HG03457 (cell line): ENCODE results near the gene CPSF6.
A peak's percentile ranks its signal among the peaks of the same experiment; 100 is the strongest.
"Not testable (repeated sequence)": the region's sequence is repeated elsewhere in the genome, so short reads cannot be mapped to it uniquely, and the experiment has no call there.

Experiments used
- ATAC-seq: cut with Tn5 transposase; IDR thresholded peaks from one replicate; pipeline ENCODE4 v1.9.1; 2021; ENCODE audit warnings: moderate number of reproducible peaks; ENCODE audit not compliant: unreplicated experiment

CPSF6 gene

DNA sequence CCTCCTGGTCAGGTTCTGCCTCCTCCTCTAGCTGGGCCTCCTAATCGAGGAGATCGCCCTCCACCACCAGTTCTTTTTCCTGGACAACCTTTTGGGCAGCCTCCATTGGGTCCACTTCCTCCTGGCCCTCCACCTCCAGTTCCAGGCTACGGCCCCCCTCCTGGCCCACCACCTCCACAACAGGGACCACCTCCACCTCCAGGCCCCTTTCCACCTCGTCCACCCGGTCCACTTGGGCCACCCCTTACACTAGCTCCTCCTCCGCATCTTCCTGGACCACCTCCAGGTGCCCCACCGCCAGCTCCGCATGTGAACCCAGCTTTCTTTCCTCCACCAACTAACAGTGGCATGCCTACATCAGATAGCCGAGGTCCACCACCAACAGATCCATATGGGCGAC, 19.3 kb downstream of the CPSF6 start:
- no peak for ATAC-seq

DNA sequence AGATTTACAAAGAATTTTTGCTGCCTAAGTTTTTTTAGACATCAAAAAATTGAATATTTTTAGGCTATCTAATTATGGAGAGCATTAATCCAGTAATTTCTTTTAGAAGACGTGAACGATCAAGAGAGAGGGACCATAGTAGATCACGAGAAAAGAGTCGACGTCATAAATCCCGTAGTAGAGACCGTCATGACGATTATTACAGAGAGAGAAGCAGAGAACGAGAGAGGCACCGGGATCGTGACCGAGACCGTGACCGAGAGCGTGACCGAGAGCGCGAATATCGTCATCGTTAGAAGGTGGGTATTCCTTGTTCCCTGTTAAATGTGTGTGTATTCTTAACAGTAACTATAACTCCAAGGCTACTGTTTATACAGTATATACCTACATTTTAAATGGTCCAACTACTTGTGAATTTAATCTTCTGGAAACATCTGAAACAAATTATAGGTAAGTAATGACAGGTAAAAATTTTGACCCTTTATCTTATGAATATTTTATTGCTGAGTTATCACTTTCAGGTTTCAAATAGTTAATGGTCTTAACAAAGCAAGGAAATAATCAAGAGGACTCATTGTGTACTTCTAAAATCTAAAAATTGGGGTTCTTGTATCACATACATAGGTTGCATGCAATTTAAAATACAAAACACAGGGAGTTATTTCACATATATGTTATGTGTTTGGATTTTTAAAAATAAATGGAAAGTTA, 23.1 kb downstream of the CPSF6 start:
- ATAC-seq: no peak

DNA sequence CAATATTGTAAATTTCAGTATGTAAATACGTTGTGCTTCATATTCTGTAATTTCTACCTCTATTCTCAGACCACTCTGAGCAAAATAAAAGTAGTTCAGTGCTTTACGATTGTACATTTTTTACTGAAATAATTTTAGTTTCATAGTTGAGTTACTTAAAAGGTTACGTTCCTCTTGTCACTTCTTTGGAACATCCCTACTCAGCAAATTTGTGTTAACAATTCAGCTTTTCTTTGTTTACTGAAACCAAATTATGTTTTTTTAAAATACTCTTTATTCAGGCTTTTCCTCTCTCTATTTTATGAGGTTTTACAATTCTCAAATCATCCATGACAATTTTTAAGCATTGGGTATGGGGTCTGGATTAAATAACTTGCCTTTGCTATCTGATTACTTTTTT, 25.8 kb downstream of the CPSF6 start:
- ATAC-seq: no peak

DNA sequence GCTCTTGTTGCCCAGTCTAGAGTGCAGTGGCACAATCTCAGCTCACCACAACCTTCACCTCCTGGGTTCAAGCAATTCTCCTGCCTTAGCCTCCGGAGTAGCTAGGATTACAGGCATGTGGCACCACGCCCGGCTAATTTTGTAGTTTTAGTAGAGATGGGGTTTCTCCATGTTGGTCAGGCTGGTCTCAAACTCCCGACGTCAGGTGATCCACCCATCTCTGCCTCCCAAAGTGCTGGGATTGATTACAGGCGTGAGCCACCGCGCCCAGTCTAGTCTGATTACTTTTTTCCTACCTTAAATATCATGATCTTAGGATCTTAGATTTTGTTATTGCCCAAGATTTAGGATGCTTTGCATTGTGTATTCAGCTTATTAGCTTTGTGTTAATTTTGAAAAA, 26.3 kb downstream of the CPSF6 start:
- ATAC-seq: not testable (repeated sequence)

DNA sequence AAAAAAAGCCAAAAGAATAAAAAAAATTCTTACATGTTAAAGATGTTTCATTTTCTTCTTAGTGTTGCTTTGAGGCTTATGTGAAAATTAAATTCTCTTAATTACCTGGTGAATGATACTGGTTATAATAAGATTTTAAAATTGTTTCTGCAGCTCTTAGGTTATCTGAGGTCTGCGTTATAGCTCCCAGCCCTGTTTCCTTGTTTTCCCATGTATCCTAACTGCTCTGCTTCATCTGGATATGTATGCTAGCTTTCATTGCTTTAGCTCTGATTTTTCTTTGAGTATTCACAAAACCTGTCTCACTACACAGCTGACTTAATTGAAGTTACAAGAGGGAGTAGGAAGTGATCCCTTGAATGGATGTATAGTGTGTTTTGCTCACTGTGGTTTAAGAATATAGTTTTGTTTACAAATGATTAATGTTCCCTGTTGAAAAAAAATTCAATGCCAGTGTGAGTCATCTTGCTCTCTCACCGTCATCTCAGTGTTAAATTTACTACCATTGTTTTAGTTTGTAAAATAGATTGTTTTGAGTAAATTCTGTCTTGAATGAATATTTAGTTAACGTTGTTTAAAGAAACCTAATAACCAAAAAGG, 26.8 kb downstream of the CPSF6 start:
- ATAC-seq: no peak

DNA sequence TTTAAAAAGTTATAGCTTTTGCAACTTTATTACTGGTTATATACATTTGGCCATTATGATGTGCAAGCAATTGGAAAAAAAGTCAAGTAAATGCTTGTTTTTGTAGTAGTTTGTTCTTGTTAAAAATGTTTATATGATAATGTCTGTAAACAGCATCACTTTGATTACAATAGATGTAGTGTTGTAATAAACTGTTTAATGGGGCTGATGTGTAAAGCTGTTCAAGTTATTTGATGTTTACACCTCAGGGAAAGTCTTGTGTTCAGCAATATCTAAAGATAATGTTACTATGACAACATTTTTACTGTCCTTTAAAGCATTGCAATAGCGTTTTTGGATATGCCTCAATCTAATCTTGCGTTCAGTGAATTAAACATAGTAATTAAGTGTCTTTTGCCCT, 30.4 kb downstream of the CPSF6 start:
- no peak for ATAC-seq

DNA sequence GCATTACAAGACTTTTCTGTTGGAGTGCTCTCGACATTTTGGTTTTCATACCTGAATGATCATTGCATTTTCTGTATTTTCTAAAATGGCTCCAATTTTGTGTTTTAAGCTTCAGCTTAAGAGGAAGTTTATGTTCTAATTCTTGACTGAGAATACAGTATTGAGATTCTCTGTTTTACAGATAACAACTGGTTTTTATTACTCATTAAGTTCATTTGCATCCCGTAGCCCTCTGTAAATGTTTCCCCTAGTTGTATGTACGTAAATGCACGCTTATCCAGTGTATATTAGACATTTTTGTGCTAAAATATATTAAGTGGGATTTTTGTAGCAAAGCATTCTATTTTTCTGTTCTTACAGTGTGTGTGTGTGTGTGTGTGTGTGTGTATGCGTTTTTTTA, 33.1 kb downstream of the CPSF6 start:
- ATAC-seq: no peak

DNA sequence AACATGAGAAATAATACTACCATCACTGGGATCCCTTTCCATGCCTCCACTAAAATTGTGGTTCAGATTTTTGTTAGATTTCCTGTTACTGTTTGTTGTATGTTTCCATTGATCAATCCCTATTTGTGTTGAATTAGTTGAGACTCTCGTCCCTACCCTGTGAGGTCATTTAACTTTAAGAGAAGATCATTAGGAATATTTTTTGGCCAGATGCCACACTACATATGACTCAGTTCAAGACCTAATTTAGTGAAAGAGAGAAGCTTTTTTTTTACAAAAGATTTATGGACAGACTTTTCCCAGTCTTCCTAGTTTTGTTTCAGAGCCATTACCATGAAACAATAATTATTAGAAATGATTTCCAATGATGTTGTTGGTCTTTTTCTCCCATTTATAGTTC, 35.5 kb downstream of the CPSF6 start:
- no peak for ATAC-seq

DNA sequence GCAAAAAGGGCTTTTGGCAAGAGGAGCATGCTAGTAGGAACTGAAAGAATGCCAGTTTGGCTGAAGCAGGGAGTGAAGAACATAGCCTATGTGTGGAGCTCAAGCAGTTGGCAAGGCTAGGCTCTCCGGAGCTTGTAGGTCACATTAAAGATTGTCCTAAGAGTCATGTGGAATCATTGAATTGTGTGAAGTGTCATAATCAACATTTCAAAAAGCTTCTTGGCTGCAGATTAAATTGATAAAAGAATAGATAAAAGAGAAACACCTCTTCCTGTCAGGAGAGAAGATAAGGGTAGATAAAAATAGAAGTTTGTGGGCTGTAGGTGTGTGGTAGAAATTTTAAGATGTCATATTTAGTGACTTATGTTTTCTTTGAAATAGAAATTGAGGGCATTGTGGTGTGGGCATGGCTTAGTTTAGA, 36.1 kb downstream of the CPSF6 start:
- no peak for ATAC-seq

DNA sequence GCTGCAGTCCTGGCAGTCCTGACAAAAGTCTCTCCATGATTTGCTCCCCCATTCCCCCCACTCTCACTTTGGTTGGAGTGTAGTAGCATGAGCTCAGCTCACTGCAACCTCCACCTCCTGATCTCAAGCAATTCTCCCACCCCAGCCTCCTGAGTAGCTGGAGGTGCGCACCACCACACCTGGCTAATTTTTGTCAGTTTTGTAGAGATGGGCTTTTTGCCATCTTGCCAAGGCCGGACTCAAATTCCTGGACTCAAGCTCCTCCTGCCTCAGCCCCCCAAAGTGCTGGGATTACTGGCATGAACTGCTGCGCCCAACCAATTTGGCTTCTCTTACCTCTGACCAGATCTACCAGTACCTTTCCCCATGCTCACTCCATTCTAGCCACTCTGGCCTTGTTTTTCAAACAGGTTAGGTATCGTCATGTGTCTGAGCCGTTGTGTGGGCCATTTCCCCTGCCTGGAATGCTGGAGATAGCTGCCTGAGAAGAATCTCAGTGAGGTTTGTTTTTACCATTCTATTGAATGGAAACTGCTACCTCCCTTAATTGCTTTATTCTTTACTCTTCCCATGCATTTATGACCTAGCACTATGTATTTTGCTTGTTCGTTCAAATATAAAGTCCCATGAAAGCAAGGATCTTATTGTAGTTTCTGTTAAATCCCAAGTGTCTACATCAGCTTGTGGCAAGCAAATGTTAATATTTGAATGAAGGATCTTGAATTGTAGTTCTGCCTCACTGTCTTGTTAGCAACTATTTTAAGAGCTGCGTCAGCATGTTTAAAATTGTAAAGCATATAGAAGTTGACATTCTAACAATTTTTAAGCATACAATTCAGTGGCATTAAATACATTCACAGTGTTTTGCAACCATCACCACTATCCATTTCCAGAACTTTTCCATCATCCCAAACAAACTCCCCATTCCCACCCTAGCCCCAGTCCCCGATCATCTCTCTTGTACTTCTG, 39.7 kb downstream of the CPSF6 start:
- no peak for ATAC-seq

DNA sequence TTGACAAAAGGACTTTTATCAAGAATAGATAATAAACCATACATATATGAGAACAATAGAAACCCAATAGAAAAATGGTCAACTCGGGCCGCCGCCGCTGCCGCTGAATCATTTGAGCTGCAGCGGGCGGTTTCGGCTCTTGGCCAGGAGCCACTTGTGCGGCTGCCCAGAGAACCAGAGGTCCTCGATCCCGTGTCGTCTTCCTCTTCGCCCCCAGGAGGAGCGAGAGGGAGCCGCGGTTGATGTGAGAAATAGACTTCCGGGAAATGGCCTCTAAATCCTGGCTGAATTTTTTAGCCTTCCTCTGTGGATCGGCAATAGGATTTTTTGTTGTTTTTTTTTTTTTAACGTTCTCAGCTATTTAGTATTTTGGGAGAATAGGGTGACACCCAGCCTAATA, 44.8 kb downstream of the CPSF6 start:
- ATAC-seq: no peak

DNA sequence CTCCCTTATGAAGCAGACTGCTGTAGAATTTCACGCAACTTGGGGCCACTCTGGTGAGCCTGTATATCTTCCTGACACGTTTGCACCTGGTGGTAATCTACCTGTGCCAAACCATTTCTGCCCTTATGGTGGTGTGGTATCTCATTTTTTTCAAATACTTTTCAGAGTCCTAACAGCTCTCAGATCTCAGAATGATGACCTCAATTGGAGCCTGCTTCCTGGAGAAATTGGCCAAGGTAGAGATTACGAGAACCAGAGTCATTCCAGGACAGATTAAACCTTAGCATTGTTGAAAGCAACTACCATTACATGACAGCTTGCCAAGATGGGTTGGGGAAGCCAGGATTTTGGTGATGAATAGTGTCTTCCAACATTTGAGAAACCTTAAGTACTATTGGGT, 48.2 kb downstream of the CPSF6 start:
- ATAC-seq: no peak

DNA sequence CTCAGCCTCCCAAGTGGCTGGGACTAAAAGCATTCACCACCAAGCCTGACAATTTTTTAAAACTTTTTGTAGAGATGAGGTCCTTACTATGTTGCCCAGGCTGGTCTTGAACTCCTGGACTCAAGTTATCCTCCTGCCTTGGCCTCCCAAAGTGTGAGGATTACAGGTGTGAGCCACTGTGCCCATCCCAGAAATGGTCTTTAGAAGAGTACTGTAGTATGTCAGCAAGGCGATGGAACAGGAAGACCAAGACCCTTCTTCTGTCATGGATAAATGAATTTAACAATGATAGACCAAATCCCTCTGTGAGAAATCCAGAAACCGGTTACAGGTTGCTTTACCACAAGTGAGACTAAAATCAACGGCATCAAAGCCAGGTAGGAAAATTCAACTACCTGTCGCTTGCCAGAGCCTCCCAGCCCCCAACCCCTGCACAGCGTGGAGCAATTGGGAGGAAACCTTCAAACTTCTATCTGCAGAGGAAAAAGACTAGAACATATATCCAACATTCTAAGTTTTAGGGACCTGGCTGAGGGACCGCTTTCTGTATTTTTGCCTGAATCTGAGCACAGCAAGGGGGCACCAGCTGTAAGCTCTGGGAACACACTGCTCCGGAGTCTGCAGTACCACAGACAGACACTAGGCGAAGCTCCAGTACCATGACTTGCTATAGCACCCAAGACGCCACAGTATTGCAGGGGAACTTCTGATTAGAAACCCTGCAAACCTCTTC, 51.3 kb downstream of the CPSF6 start:
- peak; percentile 99 for ATAC-seq

DNA sequence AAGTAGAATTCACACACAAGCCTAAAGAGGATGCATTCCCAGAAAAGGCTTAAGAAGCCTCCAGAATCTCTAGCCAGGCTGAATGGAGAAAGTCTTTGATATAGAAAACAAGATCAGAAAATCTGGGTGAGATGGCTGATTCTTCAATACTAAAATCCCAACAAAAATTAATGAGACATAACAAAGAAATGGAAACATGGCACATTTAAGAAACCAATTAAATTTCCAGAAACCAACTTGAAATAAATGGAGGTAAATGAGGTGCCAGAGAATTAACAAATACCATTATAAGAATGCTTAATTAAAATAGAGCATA, 51.9 kb downstream of the CPSF6 start:
- ATAC-seq: no peak

DNA sequence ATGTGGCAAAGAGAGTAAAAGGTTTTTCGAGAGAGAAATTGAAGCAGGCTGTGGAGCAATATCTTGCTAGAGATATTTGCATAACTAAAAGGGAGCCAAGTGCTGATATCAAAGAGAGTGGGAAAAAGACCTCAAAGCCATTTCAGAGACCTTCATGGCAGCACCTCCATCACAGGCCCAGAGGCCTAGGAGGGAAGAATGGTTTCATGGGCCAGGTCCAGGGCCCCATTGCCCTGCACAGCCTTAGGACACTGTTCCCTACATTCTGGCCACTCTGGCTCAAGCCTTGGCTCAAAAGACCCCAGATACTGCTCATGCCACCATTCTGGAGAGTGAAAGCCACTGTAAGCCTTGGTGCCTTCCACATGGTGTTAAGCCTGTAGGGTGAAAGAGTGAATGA, 58.8 kb downstream of the CPSF6 start:
- ATAC-seq: no peak

DNA sequence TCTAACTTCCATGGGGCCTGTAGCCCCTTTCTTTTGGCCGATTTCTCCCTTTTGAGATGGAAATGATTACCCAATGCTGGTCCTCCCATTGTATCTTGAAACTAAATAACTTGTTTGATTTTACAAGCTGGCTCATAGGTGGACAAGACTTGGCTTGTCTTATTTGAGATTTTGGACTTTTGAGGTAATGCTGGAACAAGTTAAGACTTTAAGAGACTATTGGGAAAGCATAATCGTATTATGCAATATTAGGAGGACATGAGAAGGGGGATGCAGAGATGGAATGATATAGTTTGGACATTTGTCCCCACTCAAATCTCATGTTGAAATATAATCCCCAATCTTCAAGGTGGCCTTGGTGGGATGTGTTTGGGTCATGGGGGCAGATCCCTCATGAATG, 59.6 kb downstream of the CPSF6 start:
- no peak for ATAC-seq

DNA sequence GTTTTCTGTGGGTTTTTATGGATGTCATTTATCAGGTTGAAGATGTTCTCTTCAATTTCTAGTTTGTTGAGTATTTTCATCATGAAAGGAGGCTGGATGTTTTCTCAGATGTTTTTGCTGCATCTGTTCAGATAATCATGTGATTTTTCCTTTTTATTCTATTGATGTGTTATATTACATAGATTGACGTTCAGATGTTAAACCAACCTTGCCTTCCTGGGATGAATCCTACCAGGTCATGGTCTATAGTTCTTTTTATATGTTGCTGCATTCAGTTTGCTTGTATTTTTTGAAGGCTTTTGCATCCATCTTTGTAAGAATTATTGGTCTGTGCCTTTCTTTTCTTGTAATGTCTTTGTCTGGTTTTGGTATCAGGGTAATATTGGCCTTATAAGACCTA, 64.9 kb downstream of the CPSF6 start:
- no peak for ATAC-seq

DNA sequence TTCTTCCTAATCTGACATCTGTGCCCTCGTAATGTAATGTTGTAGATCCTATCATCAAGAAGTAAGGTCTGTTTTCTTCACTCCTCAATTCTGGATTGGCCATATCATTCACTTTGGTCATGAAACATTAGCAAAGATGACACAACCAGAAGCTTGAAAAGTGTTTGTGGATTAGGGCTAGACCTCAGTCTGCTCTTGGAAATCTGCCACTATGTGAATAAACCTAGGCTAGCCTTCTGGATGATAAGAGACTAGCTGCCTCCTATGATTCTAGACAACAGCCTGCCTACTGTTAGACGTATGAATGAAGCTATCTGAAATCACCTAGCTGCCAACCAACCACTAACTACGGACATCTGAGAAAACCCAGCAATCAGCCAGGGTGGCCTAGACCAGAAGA, 70.1 kb downstream of the CPSF6 start:
- no peak for ATAC-seq

DNA sequence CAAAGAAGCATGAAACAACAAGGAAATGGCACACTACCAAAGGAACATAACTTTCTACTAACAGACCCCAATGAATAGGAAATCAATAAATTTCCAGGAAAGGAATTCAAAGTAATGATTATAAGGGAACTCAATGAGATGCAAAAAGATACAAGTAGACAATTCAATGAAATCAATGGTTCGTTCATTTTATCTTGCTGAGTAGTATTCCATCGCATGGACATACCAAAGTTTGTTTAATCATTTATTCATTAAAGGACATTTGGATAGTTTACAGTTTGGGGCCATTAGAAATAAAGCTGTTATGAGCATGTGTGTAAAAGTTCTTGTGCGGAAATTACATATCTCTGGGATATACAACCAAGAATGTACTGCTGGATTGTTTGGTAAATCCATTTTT, 73.8 kb downstream of the CPSF6 start:
- ATAC-seq: no peak

DNA sequence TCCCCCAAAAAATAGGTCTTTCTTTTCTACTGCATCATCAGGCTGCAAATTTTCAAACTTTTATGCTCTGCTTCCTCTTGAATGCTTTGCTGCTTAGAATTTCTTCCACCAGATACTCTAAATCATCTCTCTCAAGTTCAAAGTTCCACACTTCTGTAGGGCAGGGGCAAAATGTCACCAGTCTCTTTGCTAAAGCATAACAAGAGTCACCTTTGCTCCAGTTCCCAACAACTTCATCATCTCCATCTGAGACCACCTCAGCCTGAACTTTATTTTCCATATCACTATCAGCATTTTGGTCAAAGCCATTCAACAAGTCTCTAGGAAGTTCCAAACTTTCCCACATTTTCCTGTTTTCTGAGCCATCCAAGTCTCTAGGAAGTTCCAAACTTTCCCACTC, 77.4 kb downstream of the CPSF6 start:
- ATAC-seq: not testable (repeated sequence)

DNA sequence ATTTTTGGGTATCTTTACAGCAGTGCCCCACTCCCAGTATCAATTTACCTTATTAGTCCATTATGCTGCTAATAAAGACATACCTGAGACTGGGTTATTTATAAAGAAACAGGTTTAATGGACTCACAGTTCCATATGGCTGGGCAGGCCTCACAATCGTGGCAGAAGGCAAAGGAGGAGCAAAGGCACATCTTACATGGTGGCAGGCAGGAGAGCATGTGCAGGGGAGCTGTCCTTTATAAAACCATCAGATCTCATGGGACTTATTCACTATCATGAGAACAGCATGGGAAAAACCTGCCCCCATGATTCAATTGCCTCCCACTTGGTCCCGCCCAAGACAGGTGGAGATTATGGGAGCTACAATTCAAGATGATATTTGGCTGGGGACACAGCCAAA, 77.9 kb downstream of the CPSF6 start:
- not testable (repeated sequence) for ATAC-seq
